HEK293 (cell line): ENCODE results near the gene SNCAIP.

Experiments used
- AEBP2 ChIP-seq: fragments of 450-650 bp; formaldehyde crosslinking; IDR thresholded peaks from 2 replicates; pipeline ENCODE4 v1.5.1; 2016; ENCODE audit warnings: missing biosample characterization, missing genetic modification characterization, borderline replicate concordance
- FEZF1 ChIP-seq: fragments of 450-650 bp; formaldehyde crosslinking; IDR thresholded peaks from 2 replicates; pipeline ENCODE4 v1.5.1; 2016; ENCODE audit warnings: missing biosample characterization, missing genetic modification characterization
- PRDM4 ChIP-seq: fragments of 450-650 bp; formaldehyde crosslinking; IDR thresholded peaks from 2 replicates; pipeline ENCODE4 v1.5.1; 2017; ENCODE audit warnings: missing biosample characterization, missing genetic modification characterization
- SP7 ChIP-seq: fragments of 450-650 bp; formaldehyde crosslinking; IDR thresholded peaks from 2 replicates; pipeline ENCODE4 v1.5.1; 2016; ENCODE audit warnings: missing biosample characterization, missing genetic modification characterization
- TCF7L2 ChIP-seq: IDR thresholded peaks from 2 replicates; pipeline ENCODE4 v1.6.1; 2011; ENCODE audit warnings: low read depth, mild to moderate bottlenecking, inconsistent platforms, low read length, moderate library complexity, borderline replicate concordance
- TSHZ1 ChIP-seq: fragments of 450-650 bp; formaldehyde crosslinking; IDR thresholded peaks from 2 replicates; pipeline ENCODE4 v1.5.1; 2016; ENCODE audit warnings: missing biosample characterization, missing genetic modification characterization, borderline replicate concordance
- ZBTB21 ChIP-seq: fragments of 450-650 bp; formaldehyde crosslinking; IDR thresholded peaks from 2 replicates; pipeline ENCODE4 v1.5.1; 2017; ENCODE audit warnings: missing biosample characterization, missing genetic modification characterization
- ZBTB44 ChIP-seq: fragments of 450-650 bp; IDR thresholded peaks from 2 replicates; pipeline ENCODE4 v1.5.1; 2018; ENCODE audit warnings: missing biosample characterization, mild to moderate bottlenecking, missing genetic modification characterization
- ZBTB8A ChIP-seq: fragments of 450-650 bp; formaldehyde crosslinking; IDR thresholded peaks from 2 replicates; pipeline ENCODE4 v1.5.1; 2016; ENCODE audit warnings: missing biosample characterization, missing genetic modification characterization
- ZNF138 ChIP-seq: fragments of 450-650 bp; formaldehyde crosslinking; IDR thresholded peaks from 2 replicates; pipeline ENCODE4 v1.5.1; 2016; ENCODE audit warnings: missing biosample characterization, missing genetic modification characterization, borderline replicate concordance
- ZNF280C ChIP-seq: fragments of 450-650 bp; formaldehyde crosslinking; IDR thresholded peaks from 2 replicates; pipeline ENCODE4 v1.5.1; 2016; ENCODE audit warnings: missing biosample characterization, missing genetic modification characterization
- ZNF302 ChIP-seq: fragments of 450-650 bp; formaldehyde crosslinking; IDR thresholded peaks from 2 replicates; pipeline ENCODE4 v1.5.1; 2016; ENCODE audit warnings: missing biosample characterization, missing genetic modification characterization, low read depth
- ZNF398 ChIP-seq: fragments of 450-650 bp; formaldehyde crosslinking; IDR thresholded peaks from 2 replicates; pipeline ENCODE4 v1.5.1; 2017; ENCODE audit warnings: missing biosample characterization, missing genetic modification characterization
- ZNF501 ChIP-seq: fragments of 450-650 bp; formaldehyde crosslinking; IDR thresholded peaks from 2 replicates; pipeline ENCODE4 v1.5.1; 2016; ENCODE audit warnings: missing biosample characterization, missing genetic modification characterization
- ZNF518A ChIP-seq: fragments of 450-650 bp; formaldehyde crosslinking; conservative IDR thresholded peaks from 2 replicates; pipeline ENCODE4 v1.5.1; 2016; ENCODE audit warnings: low read depth, missing biosample characterization, missing genetic modification characterization
- ZNF670 ChIP-seq: fragments of 450-650 bp; formaldehyde crosslinking; IDR thresholded peaks from 2 replicates; pipeline ENCODE4 v1.5.1; 2016; ENCODE audit warnings: missing biosample characterization, missing genetic modification characterization, low read depth
- ZNF768 ChIP-seq: fragments of 450-650 bp; formaldehyde crosslinking; IDR thresholded peaks from 2 replicates; pipeline ENCODE4 v1.5.1; 2018; ENCODE audit warnings: missing biosample characterization, mild to moderate bottlenecking, missing genetic modification characterization
- ZNF830 ChIP-seq: fragments of 450-650 bp; IDR thresholded peaks from 2 replicates; pipeline ENCODE4 v1.5.0; 2018; ENCODE audit warnings: missing biosample characterization, missing genetic modification characterization, low read depth, mild to moderate bottlenecking, moderate library complexity

Gene SNCAIP

GRCh38 chr5:122332599-122333555, 20.8 kb downstream of the SNCAIP start (continued):
- TF ChIP-seq ZNF398 (tag by site-specific recombination) (no peak), PRDM4 (tag by site-specific recombination) (peak; percentile 87), ZBTB21 (tag by site-specific recombination) (no peak), ZNF138 (tag by site-specific recombination) (no peak), FEZF1 (tag by site-specific recombination) (peak; percentile 99), TSHZ1 (tag by site-specific recombination) (no peak), ZNF768 (tag by site-specific recombination) (no peak), AEBP2 (tag by site-specific recombination) (no peak), ZBTB8A (tag by site-specific recombination) (peak; percentile 60), ZNF670 (no peak), ZNF830 (no peak), TCF7L2 (no peak; the same call in 1 of the 2 replicates), ZNF501 (tag by site-specific recombination) (peak; percentile 52; the same call in 1 of the 2 replicates), ZNF518A (tag by site-specific recombination) (0 out of 2 replicates have a peak, but pooled peaks have one; percentile 26), ZNF302 (tag by site-specific recombination) (no peak), SP7 (tag by site-specific recombination) (0 out of 2 replicates have a peak, but pooled peaks have one; percentile 17), ZBTB44 (tag by site-specific recombination) (peak; percentile 81), ZNF280C (tag by site-specific recombination) (no peak)
